ENCODE results near the gene CHTOP.

DNA sequence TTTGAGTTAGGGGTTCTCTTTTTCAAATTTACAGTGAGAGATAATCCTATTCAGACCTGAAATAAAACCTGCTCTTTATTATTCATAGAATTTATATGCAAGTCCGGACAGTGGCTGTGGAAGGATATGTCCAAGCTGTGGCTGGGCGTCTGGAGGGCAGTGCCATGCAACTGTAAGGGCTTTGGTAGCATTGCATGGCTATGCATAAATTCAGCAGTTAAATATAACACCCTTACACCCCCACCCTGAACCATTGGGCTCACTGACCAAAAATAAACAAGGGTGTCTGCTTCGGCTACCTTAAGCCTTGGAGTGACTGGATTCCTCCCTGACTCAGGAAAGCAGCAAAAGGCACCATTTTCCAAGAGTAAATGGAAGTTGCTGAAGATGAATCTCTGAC lies 5.4 kb downstream of the CHTOP start:
- no peak for TF ChIP-seq SRSF9 (IDR thresholded peaks at IDR 0.05; ENCODE audit: borderline replicate concordance, insufficient read depth, low read depth, low read length, poor library complexity, severe bottlenecking)
- TF ChIP-seq ZZZ3 (CRISPR knock-in tag; IDR thresholded peaks at IDR 0.05; ENCODE audit: borderline replicate concordance), result no peak
- no peak for TF ChIP-seq RAD21 (CRISPR knock-in tag; IDR thresholded peaks at IDR 0.05)
- TF ChIP-seq POLR2AphosphoS5 (IDR thresholded peaks at IDR 0.05; ENCODE audit: low read depth, low read length), result no peak
- TF ChIP-seq MTF1 (CRISPR knock-in tag; IDR thresholded peaks at IDR 0.05), result no peak
- TF ChIP-seq, protein P1, sequence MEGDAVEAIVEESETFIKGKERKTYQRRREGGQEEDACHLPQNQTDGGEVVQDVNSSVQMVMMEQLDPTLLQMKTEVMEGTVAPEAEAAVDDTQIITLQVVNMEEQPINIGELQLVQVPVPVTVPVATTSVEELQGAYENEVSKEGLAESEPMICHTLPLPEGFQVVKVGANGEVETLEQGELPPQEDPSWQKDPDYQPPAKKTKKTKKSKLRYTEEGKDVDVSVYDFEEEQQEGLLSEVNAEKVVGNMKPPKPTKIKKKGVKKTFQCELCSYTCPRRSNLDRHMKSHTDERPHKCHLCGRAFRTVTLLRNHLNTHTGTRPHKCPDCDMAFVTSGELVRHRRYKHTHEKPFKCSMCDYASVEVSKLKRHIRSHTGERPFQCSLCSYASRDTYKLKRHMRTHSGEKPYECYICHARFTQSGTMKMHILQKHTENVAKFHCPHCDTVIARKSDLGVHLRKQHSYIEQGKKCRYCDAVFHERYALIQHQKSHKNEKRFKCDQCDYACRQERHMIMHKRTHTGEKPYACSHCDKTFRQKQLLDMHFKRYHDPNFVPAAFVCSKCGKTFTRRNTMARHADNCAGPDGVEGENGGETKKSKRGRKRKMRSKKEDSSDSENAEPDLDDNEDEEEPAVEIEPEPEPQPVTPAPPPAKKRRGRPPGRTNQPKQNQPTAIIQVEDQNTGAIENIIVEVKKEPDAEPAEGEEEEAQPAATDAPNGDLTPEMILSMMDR (CRISPR knock-in tag; IDR thresholded peaks at IDR 0.05), result no peak
- TF ChIP-seq CREM (IDR thresholded peaks at IDR 0.05), result no peak
- no peak for TF ChIP-seq CREM (CRISPR knock-in tag; IDR thresholded peaks at IDR 0.05)
- no peak for TF ChIP-seq ADNP (CRISPR knock-in tag; IDR thresholded peaks at IDR 0.05)
- TF ChIP-seq POLR2A (IDR thresholded peaks at IDR 0.05; ENCODE audit: insufficient read depth in 1 of 2, low read depth in 2 of 2, low read length in 2 of 2), result no peak
- no peak for TF ChIP-seq ZBTB25 (CRISPR knock-in tag; IDR thresholded peaks at IDR 0.05)

All from HepG2 (cell line).